ENCODE results near the gene HLA-DMB. TPM values are rescaled to one million over a fixed set of nuclear protein-coding genes. Genes with fewer than 3 reads are reported as not detected.

The HLA-DMB gene
- not detected in 2 replicates for total RNA-seq (2014; rRNA removed; shearing (Covaris generic))

- peak; percentile 79 for DNase-seq (ENCODE audit: low spot score)
Observed at GRCh38 chr6:32940656-32941213, at the start of gene HLA-DMB. Gene HLA-DMB, minus strand, starts transcription at chr6:32941028. Its CDS starts 221 bp downstream, at chr6:32940807.

- DNase-seq (ENCODE audit: low spot score): no peak
Observed at GRCh38 chr6:32989368-32989767, 48.5 kb upstream of the HLA-DMB start.

- DNase-seq (ENCODE audit: low spot score): peak; percentile 79
Observed at GRCh38 chr6:32984622-32985389, 44.0 kb upstream of the HLA-DMB start.

- DNase-seq (ENCODE audit: low spot score): no peak
Observed at GRCh38 chr6:32983964-32984621, 43.3 kb upstream of the HLA-DMB start.

GRCh38 chr6:32983493-32983848, 42.6 kb upstream of the HLA-DMB start:
- DNase-seq (ENCODE audit: low spot score): no peak

- DNase-seq (ENCODE audit: low spot score): no peak
Observed at GRCh38 chr6:32982702-32983492, 42.1 kb upstream of the HLA-DMB start.

GRCh38 chr6:32982084-32982701, 41.4 kb upstream of the HLA-DMB start:
- no peak for DNase-seq (ENCODE audit: low spot score)

GRCh38 chr6:32980488-32981038, 39.7 kb upstream of the HLA-DMB start:
- DNase-seq (ENCODE audit: low spot score): no peak

- no peak for DNase-seq (ENCODE audit: low spot score)
Observed at GRCh38 chr6:32979720-32980487, 39.1 kb upstream of the HLA-DMB start.

GRCh38 chr6:32977953-32978324, 37.1 kb upstream of the HLA-DMB start:
- DNase-seq (ENCODE audit: low spot score): no peak

GRCh38 chr6:32977272-32977952, 36.6 kb upstream of the HLA-DMB start:
- DNase-seq (ENCODE audit: low spot score): no peak

- no peak for DNase-seq (ENCODE audit: low spot score)
Observed at GRCh38 chr6:32976334-32977069, 35.7 kb upstream of the HLA-DMB start.

GRCh38 chr6:32975886-32976285, 35.1 kb upstream of the HLA-DMB start:
- DNase-seq (ENCODE audit: low spot score): no peak

GRCh38 chr6:32974541-32975308, 33.9 kb upstream of the HLA-DMB start:
- DNase-seq (ENCODE audit: low spot score): no peak

GRCh38 chr6:32974016-32974333, 33.1 kb upstream of the HLA-DMB start:
- peak; percentile 33 for DNase-seq (ENCODE audit: low spot score)

GRCh38 chr6:32973144-32974015, 32.6 kb upstream of the HLA-DMB start:
- peak; percentile 40 for DNase-seq (ENCODE audit: low spot score)

GRCh38 chr6:32972353-32973143, 31.7 kb upstream of the HLA-DMB start:
- DNase-seq (ENCODE audit: low spot score): no peak
